ENCODE data around the gene ZMAT3. TPM values are rescaled to one million over a fixed set of nuclear protein-coding genes. Genes with fewer than 3 reads are reported as not detected.

The ZMAT3 gene
- total and polyA plus RNA-seq, 2 of the 13 experiments (the other 11 are each of a cell fraction or from before 2014, with no cell fraction given), result 11.4 to 11.7 TPM

- TF ChIP-seq ZNF235 (CRISPR knock-in tag; IDR thresholded peaks at IDR 0.05; ENCODE audit: borderline replicate concordance) (0 out of 2 replicates have a peak, but pooled peaks have one; percentile 42), ZBTB4 (CRISPR knock-in tag; IDR thresholded peaks at IDR 0.05; ENCODE audit: borderline replicate concordance) (no peak), PLSCR1 (CRISPR knock-in tag; IDR thresholded peaks at IDR 0.05; ENCODE audit: borderline replicate concordance) (no peak), MBD4 (IDR thresholded peaks at IDR 0.05; ENCODE audit: borderline replicate concordance, low read length) (no peak), GFI1 (CRISPR knock-in tag; IDR thresholded peaks at IDR 0.05; ENCODE audit: borderline replicate concordance) (0 out of 2 replicates have a peak, but pooled peaks have one; percentile 29), ZNF772 (CRISPR knock-in tag; IDR thresholded peaks at IDR 0.05) (peak; percentile 71; the same call in 1 of the 2 replicates), ZSCAN5A (CRISPR knock-in tag; IDR thresholded peaks at IDR 0.05; ENCODE audit: borderline replicate concordance) (no peak), FUBP1 (CRISPR knock-in tag; IDR thresholded peaks at IDR 0.05; ENCODE audit: borderline replicate concordance) (no peak), DR1 (CRISPR knock-in tag; IDR thresholded peaks at IDR 0.05) (no peak), ZNF709 (CRISPR knock-in tag; IDR thresholded peaks at IDR 0.05) (peak; percentile 65; the same call in 1 of the 2 replicates), ZNF547 (CRISPR knock-in tag; IDR thresholded peaks at IDR 0.05) (peak; percentile 72), ZNF883 (CRISPR knock-in tag; IDR thresholded peaks at IDR 0.05; ENCODE audit: not compliant biosample characterization) (peak; percentile 71), PCBP2 (optimal IDR thresholded peaks at IDR 0.05; ENCODE audit: low read depth, low read length, poor library complexity, severe bottlenecking) (no peak), CENPT (CRISPR knock-in tag; IDR thresholded peaks at IDR 0.05; ENCODE audit: low read depth) (no peak), MXD3 (CRISPR knock-in tag; IDR thresholded peaks at IDR 0.05) (peak; percentile 56; the same call in 1 of the 2 replicates)
- TF ChIP-seq, protein P1, sequence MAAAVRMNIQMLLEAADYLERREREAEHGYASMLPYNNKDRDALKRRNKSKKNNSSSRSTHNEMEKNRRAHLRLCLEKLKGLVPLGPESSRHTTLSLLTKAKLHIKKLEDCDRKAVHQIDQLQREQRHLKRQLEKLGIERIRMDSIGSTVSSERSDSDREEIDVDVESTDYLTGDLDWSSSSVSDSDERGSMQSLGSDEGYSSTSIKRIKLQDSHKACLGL (CRISPR knock-in tag; IDR thresholded peaks at IDR 0.05), result no peak; the same call in 1 of the 2 replicates
- TF ChIP-seq, protein P2, sequence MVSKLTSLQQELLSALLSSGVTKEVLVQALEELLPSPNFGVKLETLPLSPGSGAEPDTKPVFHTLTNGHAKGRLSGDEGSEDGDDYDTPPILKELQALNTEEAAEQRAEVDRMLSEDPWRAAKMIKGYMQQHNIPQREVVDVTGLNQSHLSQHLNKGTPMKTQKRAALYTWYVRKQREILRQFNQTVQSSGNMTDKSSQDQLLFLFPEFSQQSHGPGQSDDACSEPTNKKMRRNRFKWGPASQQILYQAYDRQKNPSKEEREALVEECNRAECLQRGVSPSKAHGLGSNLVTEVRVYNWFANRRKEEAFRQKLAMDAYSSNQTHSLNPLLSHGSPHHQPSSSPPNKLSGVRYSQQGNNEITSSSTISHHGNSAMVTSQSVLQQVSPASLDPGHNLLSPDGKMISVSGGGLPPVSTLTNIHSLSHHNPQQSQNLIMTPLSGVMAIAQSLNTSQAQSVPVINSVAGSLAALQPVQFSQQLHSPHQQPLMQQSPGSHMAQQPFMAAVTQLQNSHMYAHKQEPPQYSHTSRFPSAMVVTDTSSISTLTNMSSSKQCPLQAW (CRISPR knock-in tag; IDR thresholded peaks at IDR 0.05), result no peak; the same call in 1 of the 2 replicates
Measured at GRCh38 chr3:179071323-179072099, at the start of gene ZMAT3 (continued).
